PC-3 (cell line): ENCODE data around the gene MAP6. TPM values are rescaled to one million over a fixed set of nuclear protein-coding genes. Genes with fewer than 3 reads are reported as not detected.
A peak's percentile ranks its signal among the peaks of the same experiment; 100 is the strongest.

Experiments
- ATAC-seq: fragments of 200-7000 bp; cut with Tn5 transposase; 2 replicates; pipeline ENCODE4 v1.9.1; 2020; ENCODE audit warnings: mild to moderate bottlenecking, moderate library complexity
- BruUV-seq: library from RNA; stranded (reverse); fragments of 400-500 nt; replicated peaks from 2 replicates; lab custom pipeline; 2021; lab: Mats Ljungman, UMichigan
- CTCF ChIA-PET: fragments of 300-600 bp; sonication (Branson Sonifier 250); formaldehyde crosslinking; loops from one replicate; lab custom pipeline; 2022; ENCODE audit warnings: antibody characterized with exemption; lab: Charles Lee
- POLR2A ChIA-PET: fragments of 300-600 bp; sonication (Branson Sonifier 250); formaldehyde crosslinking; loops from one replicate; lab custom pipeline; 2022; ENCODE audit warnings: antibody characterized with exemption; ENCODE audit not compliant: unreplicated experiment; lab: Charles Lee
- DNase-seq: peaks from one replicate; pipeline ENCODE4 v3.0.0-alpha.2; 2015
- H2AFZ ChIP-seq: fragments of 300-600 bp; sonication (generic); 2 replicates; pipeline ENCODE4 v1.6.0; 2016; ENCODE audit warnings: antibody characterized with exemption, low read length
- H3F3A ChIP-seq: fragments of 300-600 bp; sonication (generic); one replicate; pipeline ENCODE4 v1.6.0; 2017; ENCODE audit warnings: antibody characterized with exemption, low read length, control low read depth, mild to moderate bottlenecking; ENCODE audit not compliant: unreplicated experiment
- H3K27ac ChIP-seq: fragments of 300-600 bp; sonication (generic); 2 replicates; pipeline ENCODE4 v1.5.1; 2016; ENCODE audit warnings: mild to moderate bottlenecking, low read length
- H3K27me3 ChIP-seq: fragments of 300-600 bp; sonication (generic); 2 replicates; pipeline ENCODE4 v1.6.1; 2016; ENCODE audit warnings: low read length, mixed read lengths
- H3K36me3 ChIP-seq: fragments of 300-600 bp; sonication (generic); 2 replicates; pipeline ENCODE4 v1.6.1; 2016; ENCODE audit warnings: low read depth, mixed run types, low read length, mixed read lengths
- H3K4me1 ChIP-seq: fragments of 300-600 bp; sonication (generic); 2 replicates; pipeline ENCODE4 v1.5.1; 2016; ENCODE audit warnings: low read length; ENCODE audit not compliant: insufficient read depth
- H3K4me2 ChIP-seq: fragments of 300-600 bp; sonication (generic); 2 replicates; pipeline ENCODE4 v1.6.0; 2016; ENCODE audit warnings: low read length
- H3K4me3 ChIP-seq: fragments of 300-600 bp; sonication (generic); 2 replicates; pipeline ENCODE4 v1.5.1; 2016; ENCODE audit warnings: mild to moderate bottlenecking, low read length, mixed read lengths
- H3K79me2 ChIP-seq: fragments of 300-600 bp; sonication (generic); 2 replicates; pipeline ENCODE4 v1.6.1; 2017; ENCODE audit warnings: low read length, mixed read lengths
- H3K9ac ChIP-seq: fragments of 300-600 bp; sonication (generic); 2 replicates; pipeline ENCODE4 v1.6.0; 2016; ENCODE audit warnings: mild to moderate bottlenecking, low read length
- H3K9me2 ChIP-seq: fragments of 300-600 bp; sonication (generic); replicated peaks from 2 replicates; pipeline ENCODE4 v1.6.1; 2016; ENCODE audit warnings: mixed run types, low read length, mixed read lengths
- H3K9me3 ChIP-seq: fragments of 300-600 bp; sonication (generic); 2 replicates; pipeline ENCODE4 v1.6.1; 2016; ENCODE audit warnings: low read length, mixed read lengths
- H4K20me1 ChIP-seq: fragments of 300-600 bp; sonication (generic); 2 replicates; pipeline ENCODE4 v1.6.1; 2016; ENCODE audit warnings: low read length, mixed read lengths
- CTCF ChIP-seq: fragments of 300-600 bp; sonication (generic); conservative IDR thresholded peaks from 2 replicates; pipeline ENCODE4 v1.5.1; 2017; ENCODE audit warnings: antibody characterized with exemption, low read depth, mild to moderate bottlenecking, low read length
- EZH2 ChIP-seq: fragments of 300-600 bp; sonication (generic); IDR thresholded peaks from one replicate; pipeline ENCODE4 v1.6.1; 2017; ENCODE audit warnings: antibody characterized with exemption, mild to moderate bottlenecking, low read length; ENCODE audit not compliant: unreplicated experiment
- EZH2phosphoT487 ChIP-seq: fragments of 300-600 bp; sonication (generic); IDR thresholded peaks from 2 replicates; pipeline ENCODE4 v1.6.1; 2018; ENCODE audit warnings: mild to moderate bottlenecking, antibody characterized with exemption, low read length, borderline replicate concordance
- intact Hi-C: fragments of 100-400 bp; cut with micrococcal nuclease; formaldehyde crosslinking; loops from 2 replicates; pipeline ENCODE4 v1.9.0; 2023
- total RNA-seq: library from RNA; depleted of rRNA; stranded (reverse); fragments of >200 nt; gene quantifications from 2 replicates; pipeline ENCODE4 v1.2.3, GENCODE V29; 2014

The MAP6 gene
- total RNA-seq, 1 experiment from 2014 or later, result 0.47 TPM

GRCh38 chr11:75565221-75565814, 103.5 kb downstream of the MAP6 start:
- H2AFZ ChIP-seq, result no peak overlapping the region
- H3K36me3 ChIP-seq, result peaks cover 28% of the 10 kb centered on the region; the same call in 1 of the 2 replicates
- H3K4me1 ChIP-seq, result peaks cover 31% of the 10 kb centered on the region
- TF ChIP-seq EZH2phosphoT487 (no peak), CTCF (no peak), EZH2 (no peak)
- no peaks in the 10 kb centered on the region for H3K9me2 ChIP-seq
- ATAC-seq (peak; percentile 37), DNase-seq (peak; percentile 77)
- CTCF ChIA-PET, result interaction anchor here (0.5 kb wide), 1 partner anchor 89 kb away, joined by 3 read pairs; no protein-coding TSS in a partner anchor
- H3K4me3 ChIP-seq, result no peak overlapping the region
- no peaks in the 10 kb centered on the region for H3K27me3 ChIP-seq
- H3K27ac ChIP-seq, result no peak overlapping the region
- H3F3A ChIP-seq, result no peaks in the 10 kb centered on the region
- H4K20me1 ChIP-seq, result no peaks in the 10 kb centered on the region
- POLR2A ChIA-PET, result no interaction called here
- BruUV-seq, result no TSS peak
- no peaks in the 10 kb centered on the region for H3K9me3 ChIP-seq
- peaks cover 53% of the 10 kb centered on the region for H3K79me2 ChIP-seq
- H3K4me2 ChIP-seq, result peak overlapping the region; percentile 14
- intact Hi-C loops, result no loop called here
- H3K9ac ChIP-seq, result no peak overlapping the region

- Histone ChIP-seq H3K9me2 (no peaks in the 10 kb centered on the region), H3F3A (no peaks in the 10 kb centered on the region), H3K79me2 (peaks cover 53% of the 10 kb centered on the region), H3K4me3 (peak overlapping the region; percentile 80), H3K4me1 (peaks cover 31% of the 10 kb centered on the region), H3K27me3 (no peaks in the 10 kb centered on the region), H2AFZ (no peak overlapping the region), H3K27ac (no peak overlapping the region), H3K4me2 (peak overlapping the region; percentile 86), H3K9ac (no peak overlapping the region; the same call in 1 of the 2 replicates), H3K9me3 (no peaks in the 10 kb centered on the region), H3K36me3 (peaks cover 20% of the 10 kb centered on the region; the same call in 1 of the 2 replicates), H4K20me1 (no peaks in the 10 kb centered on the region)
- no peak for TF ChIP-seq EZH2phosphoT487
- TF ChIP-seq CTCF, result no peak
- TF ChIP-seq EZH2, result no peak
- CTCF ChIA-PET, result no interaction called here
- intact Hi-C loops, result no loop called here
- DNase-seq (no peak), ATAC-seq (no peak)
- no TSS peak for BruUV-seq
- POLR2A ChIA-PET, result no interaction called here
Observed at GRCh38 chr11:75563978-75564552, 104.8 kb downstream of the MAP6 start.

GRCh38 chr11:75563501-75563977, 105.3 kb downstream of the MAP6 start:
- POLR2A ChIA-PET, result no interaction called here
- no TSS peak for BruUV-seq
- Histone ChIP-seq H3K36me3 (peaks cover 15% of the 10 kb centered on the region; the same call in 1 of the 2 replicates), H3K27ac (peak overlapping the region; percentile 43), H3K9me3 (no peaks in the 10 kb centered on the region), H4K20me1 (no peaks in the 10 kb centered on the region), H3K9me2 (no peaks in the 10 kb centered on the region), H2AFZ (peak overlapping the region; percentile 91; the same call in 1 of the 2 replicates), H3K4me2 (peak overlapping the region; percentile 86), H3K27me3 (no peaks in the 10 kb centered on the region), H3K4me1 (peaks cover 31% of the 10 kb centered on the region), H3F3A (no peaks in the 10 kb centered on the region), H3K79me2 (peaks cover 53% of the 10 kb centered on the region), H3K9ac (peak overlapping the region; percentile 84), H3K4me3 (peak overlapping the region; percentile 80)
- TF ChIP-seq EZH2phosphoT487, result no peak
- no peak for TF ChIP-seq CTCF
- no peak for TF ChIP-seq EZH2
- intact Hi-C loops, result no loop called here
- DNase-seq, result no peak
- CTCF ChIA-PET, result no interaction called here
- no peak for ATAC-seq
